ENCODE data around the gene EIF4B.

Gene EIF4B

DNA sequence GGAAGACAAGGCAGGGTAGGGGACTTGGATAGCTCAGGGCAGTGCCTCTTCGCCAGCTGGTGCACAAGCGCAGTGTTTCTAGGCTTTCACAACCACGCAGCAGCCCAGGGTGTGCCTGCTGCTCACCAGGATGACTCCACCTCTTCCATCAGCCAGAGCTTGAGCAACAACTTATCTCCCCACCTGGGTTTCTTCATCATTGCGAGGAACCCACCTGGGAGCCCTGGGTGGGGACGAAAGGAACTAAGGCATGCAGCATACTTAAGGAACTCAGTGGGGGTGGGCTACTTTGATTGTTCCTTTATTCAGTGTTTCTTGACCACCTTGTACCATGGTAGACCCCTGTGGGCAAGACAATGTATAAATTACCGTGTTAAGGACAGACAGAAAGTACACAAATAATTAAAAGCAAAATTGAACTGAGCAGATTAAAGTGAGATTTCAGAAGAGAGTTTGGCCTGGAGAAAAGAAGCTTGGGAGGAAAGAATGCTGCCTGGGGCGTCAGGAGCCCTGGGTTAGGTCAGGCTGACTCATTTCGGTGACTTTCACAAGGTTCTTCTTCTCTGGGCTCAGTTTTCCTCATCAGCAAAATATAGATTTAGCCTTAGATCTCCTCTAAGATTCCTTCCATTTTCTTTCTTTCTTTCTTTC lies 34.5 kb upstream of the EIF4B start:
- Histone ChIP-seq H3K27me3 (ENCODE audit: insufficient read depth, insufficient read length) (no peaks in the 10 kb centered on the region), H3K9me3 (ENCODE audit: insufficient read depth, low read length) (no peaks in the 10 kb centered on the region), H3K9ac (ENCODE audit: insufficient read length, low read depth) (peak overlapping the region; percentile 37), H3K4me3 (ENCODE audit: insufficient read length, low read depth) (no peak overlapping the region), H3K4me1 (ENCODE audit: insufficient read depth, insufficient read length) (peaks cover 35% of the 10 kb centered on the region), H3K36me3 (ENCODE audit: insufficient read depth, insufficient read length, low read length) (no peaks in the 10 kb centered on the region)
- TF ChIP-seq SUZ12 (IDR thresholded peaks at IDR 0.05; ENCODE audit: extremely low read depth, insufficient read depth, insufficient read length), result no peak
- no peak for TF ChIP-seq ZNF274 (IDR thresholded peaks at IDR 0.05; ENCODE audit: low read depth, low read length)
- no peak for TF ChIP-seq YY1 (IDR thresholded peaks at IDR 0.05; ENCODE audit: insufficient read depth, insufficient read length)
- DNase-seq (ENCODE audit: low read depth, low spot score), result no peak

GRCh38 chr12:52975204-52975603 lies 31.1 kb upstream of the EIF4B start:
- TF ChIP-seq YY1 (IDR thresholded peaks at IDR 0.05; ENCODE audit: insufficient read depth, insufficient read length), result no peak
- no peak for TF ChIP-seq SUZ12 (IDR thresholded peaks at IDR 0.05; ENCODE audit: extremely low read depth, insufficient read depth, insufficient read length)
- TF ChIP-seq ZNF274 (IDR thresholded peaks at IDR 0.05; ENCODE audit: low read depth, low read length), result no peak
- Histone ChIP-seq H3K9me3 (ENCODE audit: insufficient read depth, low read length) (no peaks in the 10 kb centered on the region), H3K36me3 (ENCODE audit: insufficient read depth, insufficient read length, low read length) (no peaks in the 10 kb centered on the region), H3K4me1 (ENCODE audit: insufficient read depth, insufficient read length) (peaks cover 35% of the 10 kb centered on the region), H3K27me3 (ENCODE audit: insufficient read depth, insufficient read length) (no peaks in the 10 kb centered on the region), H3K4me3 (ENCODE audit: insufficient read length, low read depth) (no peak overlapping the region), H3K9ac (ENCODE audit: insufficient read length, low read depth) (peak overlapping the region; percentile 53)
- DNase-seq (ENCODE audit: low read depth, low spot score), result no peak

DNA sequence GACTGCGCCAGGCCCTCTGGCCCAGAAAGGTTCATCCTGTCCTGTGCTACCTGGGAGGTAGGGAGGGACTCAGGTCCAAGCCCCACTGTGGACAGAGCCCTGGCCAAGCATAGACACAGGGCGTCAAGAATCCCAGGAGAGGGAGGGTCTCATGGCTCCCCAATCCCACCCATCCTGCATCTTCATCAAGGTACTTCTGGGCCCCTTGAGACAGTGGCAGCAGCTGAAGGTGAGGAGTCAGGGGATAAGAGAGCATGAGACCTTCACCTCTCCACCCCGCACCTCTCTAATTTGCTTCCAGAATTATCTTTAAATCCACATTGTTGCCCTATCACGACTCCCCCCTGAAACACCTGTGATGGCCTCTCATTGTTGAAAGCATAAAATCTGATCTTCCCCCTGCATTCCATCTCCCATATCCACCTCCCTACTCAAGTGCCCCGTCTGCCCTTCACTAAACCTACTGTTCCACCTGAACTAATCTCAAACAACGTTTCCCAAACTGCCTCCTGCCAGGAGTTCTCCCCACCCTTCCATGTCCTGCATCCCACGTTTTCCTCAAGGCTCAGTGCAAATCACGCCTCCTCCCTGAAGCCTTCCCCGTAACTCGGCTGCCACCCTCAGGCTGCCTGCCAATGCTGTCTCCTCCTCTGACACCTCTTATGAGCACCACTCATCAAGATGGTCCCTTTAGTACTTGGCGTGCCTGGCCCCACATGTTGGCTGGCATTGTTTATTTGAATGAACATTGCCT lies 30.3 kb upstream of the EIF4B start:
- H3K4me1 ChIP-seq (ENCODE audit: insufficient read depth, insufficient read length), result peaks cover 33% of the 10 kb centered on the region
- TF ChIP-seq ZNF274 (IDR thresholded peaks at IDR 0.05; ENCODE audit: low read depth, low read length) (no peak), YY1 (IDR thresholded peaks at IDR 0.05; ENCODE audit: insufficient read depth, insufficient read length) (no peak), SUZ12 (IDR thresholded peaks at IDR 0.05; ENCODE audit: extremely low read depth, insufficient read depth, insufficient read length) (no peak)
- no peaks in the 10 kb centered on the region for H3K9me3 ChIP-seq (ENCODE audit: insufficient read depth, low read length)
- H3K36me3 ChIP-seq (ENCODE audit: insufficient read depth, insufficient read length, low read length), result no peaks in the 10 kb centered on the region
- H3K27me3 ChIP-seq (ENCODE audit: insufficient read depth, insufficient read length), result no peaks in the 10 kb centered on the region
- DNase-seq (ENCODE audit: low read depth, low spot score), result peak; percentile 56
- no peak overlapping the region for H3K4me3 ChIP-seq (ENCODE audit: insufficient read length, low read depth)
- H3K9ac ChIP-seq (ENCODE audit: insufficient read length, low read depth), result peak overlapping the region; percentile 53

- Histone ChIP-seq H3K9me3 (ENCODE audit: insufficient read depth, low read length) (no peaks in the 10 kb centered on the region), H3K4me1 (ENCODE audit: insufficient read depth, insufficient read length) (peaks cover 31% of the 10 kb centered on the region), H3K4me3 (ENCODE audit: insufficient read length, low read depth) (no peak overlapping the region), H3K36me3 (ENCODE audit: insufficient read depth, insufficient read length, low read length) (no peaks in the 10 kb centered on the region), H3K9ac (ENCODE audit: insufficient read length, low read depth) (peak overlapping the region; percentile 0), H3K27me3 (ENCODE audit: insufficient read depth, insufficient read length) (no peaks in the 10 kb centered on the region)
- peak; percentile 80 for DNase-seq (ENCODE audit: low read depth, low spot score)
- TF ChIP-seq SUZ12 (IDR thresholded peaks at IDR 0.05; ENCODE audit: extremely low read depth, insufficient read depth, insufficient read length) (no peak), YY1 (IDR thresholded peaks at IDR 0.05; ENCODE audit: insufficient read depth, insufficient read length) (no peak), ZNF274 (IDR thresholded peaks at IDR 0.05; ENCODE audit: low read depth, low read length) (no peak)
These were observed 29.6 kb upstream of the EIF4B start for GRCh38 chr12:52976574-52977071.

DNA sequence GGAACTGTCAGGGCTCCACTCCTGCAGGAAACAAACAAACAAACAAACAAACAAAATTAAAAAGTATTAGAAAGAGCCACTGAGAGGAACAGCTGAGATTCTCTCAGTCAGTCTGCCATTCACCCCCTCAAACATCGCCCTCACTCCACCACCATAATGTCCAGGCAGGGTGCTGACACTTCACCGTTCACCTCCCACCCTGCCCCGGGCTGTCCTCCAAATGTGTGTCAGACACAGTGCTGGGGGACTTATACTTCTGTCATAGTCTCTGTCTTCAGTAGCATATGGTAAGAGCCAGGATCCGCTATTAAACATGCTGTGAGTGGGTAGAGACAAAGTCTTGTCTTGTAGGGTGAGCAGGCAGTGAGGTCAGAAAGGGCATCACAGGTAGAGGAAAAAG lies 29.1 kb upstream of the EIF4B start:
- Histone ChIP-seq H3K27me3 (ENCODE audit: insufficient read depth, insufficient read length) (no peaks in the 10 kb centered on the region), H3K36me3 (ENCODE audit: insufficient read depth, insufficient read length, low read length) (no peaks in the 10 kb centered on the region), H3K9ac (ENCODE audit: insufficient read length, low read depth) (peak overlapping the region; percentile 7), H3K9me3 (ENCODE audit: insufficient read depth, low read length) (no peaks in the 10 kb centered on the region), H3K4me1 (ENCODE audit: insufficient read depth, insufficient read length) (peaks cover 30% of the 10 kb centered on the region), H3K4me3 (ENCODE audit: insufficient read length, low read depth) (no peak overlapping the region)
- no peak for TF ChIP-seq YY1 (IDR thresholded peaks at IDR 0.05; ENCODE audit: insufficient read depth, insufficient read length)
- no peak for TF ChIP-seq ZNF274 (IDR thresholded peaks at IDR 0.05; ENCODE audit: low read depth, low read length)
- no peak for TF ChIP-seq SUZ12 (IDR thresholded peaks at IDR 0.05; ENCODE audit: extremely low read depth, insufficient read depth, insufficient read length)
- DNase-seq (ENCODE audit: low read depth, low spot score), result no peak

DNA sequence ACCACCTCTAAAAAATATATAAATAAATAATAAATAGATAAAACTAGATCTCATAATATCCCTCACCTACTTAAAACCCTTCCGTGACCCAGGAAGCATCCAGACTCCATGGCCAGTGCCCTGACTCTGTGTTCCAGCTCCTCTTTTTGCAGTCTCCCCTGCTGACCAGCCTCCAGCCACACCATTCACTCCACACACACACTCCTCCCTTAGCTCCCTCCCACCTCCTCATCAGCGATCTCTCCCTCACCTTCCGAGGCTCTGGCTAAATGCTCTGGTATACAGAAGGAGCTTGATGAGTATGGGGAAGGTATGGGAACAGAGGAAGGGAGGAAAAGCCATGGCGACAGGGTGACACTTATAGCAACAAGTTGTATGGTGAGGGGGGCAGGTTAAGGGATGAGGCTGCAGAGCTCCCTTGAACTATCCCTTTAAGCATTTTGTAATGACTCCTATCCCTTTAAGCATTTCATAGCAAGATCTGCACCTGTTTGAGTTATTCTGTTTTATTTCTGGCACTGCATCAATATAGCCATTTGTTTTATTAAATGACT lies 26.1 kb upstream of the EIF4B start:
- DNase-seq (ENCODE audit: low read depth, low spot score), result no peak

More for the DNA sequence above, 26.1 kb upstream of the EIF4B start:
- H3K36me3 ChIP-seq (ENCODE audit: insufficient read depth, insufficient read length, low read length), result no peaks in the 10 kb centered on the region
- TF ChIP-seq YY1 (IDR thresholded peaks at IDR 0.05; ENCODE audit: insufficient read depth, insufficient read length) (no peak), SUZ12 (IDR thresholded peaks at IDR 0.05; ENCODE audit: extremely low read depth, insufficient read depth, insufficient read length) (no peak), ZNF274 (IDR thresholded peaks at IDR 0.05; ENCODE audit: low read depth, low read length) (no peak)
- peak overlapping the region; percentile 42 for H3K9ac ChIP-seq (ENCODE audit: insufficient read length, low read depth)
- H3K27me3 ChIP-seq (ENCODE audit: insufficient read depth, insufficient read length), result no peaks in the 10 kb centered on the region
- H3K9me3 ChIP-seq (ENCODE audit: insufficient read depth, low read length), result no peaks in the 10 kb centered on the region
- peaks cover 17% of the 10 kb centered on the region for H3K4me1 ChIP-seq (ENCODE audit: insufficient read depth, insufficient read length)
- no peak overlapping the region for H3K4me3 ChIP-seq (ENCODE audit: insufficient read length, low read depth)

All from NT2/D1 (cell line).